Mucosa of stomach (tissue), 1 donor: ENCODE results near the gene MTARC1.

Source experiments
- H3K27me3 ChIP-seq: one replicate; pipeline ENCODE4 v1.7.0; 2013; ENCODE audit warnings: mild to moderate bottlenecking, low read length; ENCODE audit not compliant: control insufficient read depth, insufficient read depth
- H3K36me3 ChIP-seq: one replicate; pipeline ENCODE4 v1.7.0; 2013; ENCODE audit warnings: low read length; ENCODE audit not compliant: control insufficient read depth, insufficient read depth
- H3K4me1 ChIP-seq: one replicate; pipeline ENCODE4 v1.7.0; 2013; ENCODE audit warnings: mild to moderate bottlenecking, low read length; ENCODE audit not compliant: control insufficient read depth, insufficient read depth
- H3K4me3 ChIP-seq: one replicate; pipeline ENCODE4 v1.7.0; 2013; ENCODE audit warnings: low read length
- H3K9ac ChIP-seq: one replicate; pipeline ENCODE4 v1.7.0; 2013; ENCODE audit warnings: mild to moderate bottlenecking, low read length, moderate library complexity
- H3K9me3 ChIP-seq: one replicate; pipeline ENCODE4 v1.7.0; 2013; ENCODE audit warnings: mild to moderate bottlenecking, low read length, moderate library complexity; ENCODE audit not compliant: control insufficient read depth
- donor health status: Pancreatic carcinoma.

MTARC1 gene

DNA sequence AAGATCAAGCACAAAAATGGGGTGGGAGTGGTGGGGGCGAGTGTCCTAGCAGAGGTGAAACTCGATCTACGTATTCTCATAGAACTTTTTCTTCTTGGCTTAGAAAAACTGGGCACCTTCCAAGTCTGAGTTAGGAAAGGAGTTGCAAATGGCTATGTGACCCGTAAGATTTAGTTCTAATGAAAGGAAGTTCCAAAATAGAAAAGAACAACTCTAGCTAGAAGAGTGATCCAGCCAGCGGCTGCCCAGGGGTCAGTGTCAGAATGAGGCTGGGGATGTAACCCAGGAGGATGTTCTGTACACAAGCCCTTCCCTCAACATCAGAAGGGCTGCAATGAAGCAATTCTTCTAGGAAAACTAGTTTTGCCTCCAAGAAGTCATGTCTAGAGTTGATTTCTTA lies 5.2 kb downstream of the MTARC1 start:
- no peaks in the 10 kb centered on the region for H3K9me3 ChIP-seq
- no peak overlapping the region for H3K4me3 ChIP-seq
- H3K4me1 ChIP-seq, result peaks cover 16% of the 10 kb centered on the region
- no peaks in the 10 kb centered on the region for H3K36me3 ChIP-seq
- no peaks in the 10 kb centered on the region for H3K27me3 ChIP-seq
- H3K9ac ChIP-seq, result no peak overlapping the region

DNA sequence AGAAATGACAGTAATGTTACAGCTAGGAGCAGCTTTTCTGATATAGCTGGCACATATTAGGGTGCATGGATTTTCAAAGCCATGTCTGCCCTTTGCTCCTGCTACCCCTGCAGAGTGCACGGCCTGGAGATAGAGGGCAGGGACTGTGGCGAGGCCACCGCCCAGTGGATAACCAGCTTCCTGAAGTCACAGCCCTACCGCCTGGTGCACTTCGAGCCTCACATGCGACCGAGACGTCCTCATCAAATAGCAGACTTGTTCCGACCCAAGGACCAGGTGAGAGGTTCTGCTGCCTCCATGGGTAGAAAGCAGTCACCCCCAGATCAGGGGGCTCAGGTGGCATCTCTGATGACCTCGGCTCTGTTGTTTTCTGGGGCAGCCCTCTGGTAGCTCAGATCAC lies 9.8 kb downstream of the MTARC1 start:
- H3K4me1 ChIP-seq, result peaks cover 12% of the 10 kb centered on the region
- no peaks in the 10 kb centered on the region for H3K27me3 ChIP-seq
- H3K36me3 ChIP-seq, result no peaks in the 10 kb centered on the region
- H3K9me3 ChIP-seq, result no peaks in the 10 kb centered on the region
- no peak overlapping the region for H3K4me3 ChIP-seq
- no peak overlapping the region for H3K9ac ChIP-seq

DNA sequence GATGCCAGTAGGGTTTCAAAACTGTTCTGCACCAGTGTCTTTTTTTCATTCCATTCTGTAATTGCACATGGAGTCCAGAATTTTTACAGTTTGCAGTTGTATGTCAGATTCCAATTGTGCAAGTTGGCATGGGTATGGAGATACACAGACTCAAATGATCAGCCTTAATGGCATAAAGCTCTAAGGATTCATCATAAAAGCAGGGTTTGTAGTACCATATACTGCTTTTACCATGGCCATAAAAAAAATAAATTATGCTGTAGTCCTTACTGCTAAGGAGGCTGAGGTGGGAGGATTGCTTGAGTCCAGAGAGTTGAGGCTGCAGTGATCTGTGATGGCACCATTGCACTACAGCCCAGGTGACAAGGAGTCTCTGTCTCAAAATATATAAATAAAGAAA lies 10.3 kb downstream of the MTARC1 start:
- peaks cover 12% of the 10 kb centered on the region for H3K4me1 ChIP-seq
- H3K9me3 ChIP-seq, result no peaks in the 10 kb centered on the region
- no peaks in the 10 kb centered on the region for H3K27me3 ChIP-seq
- H3K36me3 ChIP-seq, result no peaks in the 10 kb centered on the region
- no peak overlapping the region for H3K9ac ChIP-seq
- no peak overlapping the region for H3K4me3 ChIP-seq

DNA sequence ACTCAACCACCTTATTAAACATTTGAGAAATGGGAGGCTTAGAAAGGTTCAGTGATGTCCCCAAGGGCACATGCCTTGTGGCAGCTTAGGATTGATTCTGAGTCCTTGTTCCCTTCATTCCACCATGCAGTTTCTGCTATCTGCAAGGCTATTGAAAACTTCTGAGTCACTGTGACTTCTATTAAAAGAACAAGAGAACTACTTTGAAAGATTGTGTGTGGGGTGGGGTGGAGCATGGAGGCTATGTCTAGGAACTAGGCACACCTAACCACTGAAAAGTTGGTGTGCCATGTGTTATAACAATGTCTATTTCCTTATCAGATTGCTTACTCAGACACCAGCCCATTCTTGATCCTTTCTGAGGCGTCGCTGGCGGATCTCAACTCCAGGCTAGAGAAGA lies 10.8 kb downstream of the MTARC1 start:
- H3K9ac ChIP-seq, result no peak overlapping the region
- H3K4me3 ChIP-seq, result no peak overlapping the region
- H3K36me3 ChIP-seq, result no peaks in the 10 kb centered on the region
- no peaks in the 10 kb centered on the region for H3K27me3 ChIP-seq
- no peaks in the 10 kb centered on the region for H3K9me3 ChIP-seq
- H3K4me1 ChIP-seq, result peaks cover 12% of the 10 kb centered on the region

DNA sequence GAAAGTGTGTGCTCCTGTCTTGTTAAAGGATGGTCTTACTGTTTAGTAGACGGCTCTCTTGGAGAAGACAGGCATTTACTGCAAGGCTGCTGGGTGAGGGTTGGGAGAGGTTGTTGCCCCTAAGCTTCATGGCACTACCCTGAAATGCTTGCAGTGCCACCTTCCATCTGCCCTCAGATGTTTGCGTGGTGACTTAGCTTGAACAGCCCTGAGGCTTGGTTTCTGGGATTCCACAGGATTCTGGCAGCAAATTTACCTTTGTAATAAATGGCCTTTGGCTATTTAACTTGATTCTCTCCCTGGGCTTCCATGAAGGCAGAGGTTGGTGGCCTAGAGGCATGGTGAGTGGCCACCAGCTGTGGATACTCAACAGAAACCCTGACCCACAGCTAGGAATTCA lies 11.6 kb downstream of the MTARC1 start:
- Histone ChIP-seq H3K27me3 (no peaks in the 10 kb centered on the region), H3K36me3 (no peaks in the 10 kb centered on the region), H3K4me1 (peaks cover 12% of the 10 kb centered on the region), H3K9me3 (no peaks in the 10 kb centered on the region), H3K4me3 (no peak overlapping the region), H3K9ac (no peak overlapping the region)

GRCh38 chr1:220800262-220800661 lies 13.5 kb downstream of the MTARC1 start:
- no peaks in the 10 kb centered on the region for H3K9me3 ChIP-seq
- H3K27me3 ChIP-seq, result no peaks in the 10 kb centered on the region
- H3K9ac ChIP-seq, result no peak overlapping the region
- H3K4me1 ChIP-seq, result peaks cover 12% of the 10 kb centered on the region
- no peaks in the 10 kb centered on the region for H3K36me3 ChIP-seq
- no peak overlapping the region for H3K4me3 ChIP-seq

DNA sequence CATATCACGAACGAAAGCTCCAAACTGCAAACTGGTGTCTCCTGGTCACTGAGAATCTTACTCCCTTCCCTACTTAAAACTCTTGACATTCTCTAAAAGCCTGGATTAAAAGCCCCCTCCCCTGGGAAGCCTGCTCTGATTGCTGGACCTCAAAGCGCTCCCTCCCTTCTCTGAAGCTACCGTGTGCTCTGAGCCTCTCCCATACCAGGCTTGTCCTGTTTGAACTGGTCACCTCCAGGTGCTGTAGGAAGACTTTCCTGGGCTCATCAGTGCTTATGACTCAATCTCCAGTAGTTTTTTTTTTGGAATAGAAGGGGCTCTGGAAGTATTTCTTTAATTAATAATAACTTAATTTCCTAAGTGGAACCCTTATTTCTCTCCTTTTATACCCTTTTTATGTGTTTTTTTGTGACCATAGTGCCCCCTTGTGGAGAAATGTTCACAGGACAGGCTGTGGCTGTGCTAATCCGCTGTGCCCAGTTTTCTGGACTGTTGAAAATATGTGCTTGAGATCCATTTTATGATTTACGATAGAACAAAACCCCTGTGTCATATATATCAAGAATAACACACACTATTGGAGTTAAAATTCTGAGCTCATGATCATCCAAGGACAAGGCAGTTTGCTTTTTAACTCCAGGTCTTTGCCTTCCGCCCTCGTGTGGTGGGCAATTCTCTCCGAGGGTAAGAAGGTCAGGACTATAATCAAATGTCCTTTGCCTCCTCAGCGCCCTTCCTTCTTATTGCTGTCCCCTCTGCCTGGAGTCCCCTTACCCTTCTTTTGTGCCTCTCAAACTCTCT lies 16.9 kb downstream of the MTARC1 start:
- Histone ChIP-seq H3K4me3 (no peak overlapping the region), H3K27me3 (no peaks in the 10 kb centered on the region), H3K9me3 (no peaks in the 10 kb centered on the region), H3K9ac (no peak overlapping the region), H3K4me1 (no peaks in the 10 kb centered on the region), H3K36me3 (no peaks in the 10 kb centered on the region)

DNA sequence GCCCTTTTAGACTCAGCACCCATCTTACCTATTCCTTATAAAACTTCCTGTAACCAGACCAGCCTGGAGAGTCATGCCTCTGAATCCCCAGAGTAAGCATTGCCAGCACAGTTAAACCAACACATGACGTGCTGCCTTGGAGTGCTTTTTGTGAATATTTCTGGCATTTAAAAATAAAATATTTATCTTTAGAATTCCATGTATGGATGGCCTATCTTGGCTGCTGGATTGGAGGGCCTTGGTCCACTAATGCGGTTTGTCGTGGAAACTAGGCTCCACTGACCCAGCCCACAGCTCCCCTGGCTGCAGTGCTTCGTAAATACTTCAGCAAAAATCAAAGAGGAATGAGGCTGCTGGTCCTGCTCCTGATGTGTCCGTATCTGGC lies 17.5 kb downstream of the MTARC1 start:
- H3K4me3 ChIP-seq, result no peak overlapping the region
- H3K36me3 ChIP-seq, result no peaks in the 10 kb centered on the region
- H3K27me3 ChIP-seq, result no peaks in the 10 kb centered on the region
- H3K9ac ChIP-seq, result no peak overlapping the region
- no peaks in the 10 kb centered on the region for H3K9me3 ChIP-seq
- no peaks in the 10 kb centered on the region for H3K4me1 ChIP-seq

GRCh38 chr1:220806408-220806807 lies 19.7 kb downstream of the MTARC1 start:
- Histone ChIP-seq H3K9ac (no peak overlapping the region), H3K36me3 (no peaks in the 10 kb centered on the region), H3K4me3 (no peak overlapping the region), H3K4me1 (peaks cover 3% of the 10 kb centered on the region), H3K9me3 (no peaks in the 10 kb centered on the region), H3K27me3 (no peaks in the 10 kb centered on the region)

GRCh38 chr1:220807726-220808125 lies 21.0 kb downstream of the MTARC1 start:
- H3K4me1 ChIP-seq, result peaks cover 3% of the 10 kb centered on the region
- H3K36me3 ChIP-seq, result no peaks in the 10 kb centered on the region
- no peak overlapping the region for H3K4me3 ChIP-seq
- H3K27me3 ChIP-seq, result no peaks in the 10 kb centered on the region
- no peak overlapping the region for H3K9ac ChIP-seq
- no peaks in the 10 kb centered on the region for H3K9me3 ChIP-seq

- Histone ChIP-seq H3K4me3 (no peak overlapping the region), H3K27me3 (no peaks in the 10 kb centered on the region), H3K36me3 (no peaks in the 10 kb centered on the region), H3K9me3 (no peaks in the 10 kb centered on the region), H3K4me1 (peaks cover 3% of the 10 kb centered on the region), H3K9ac (no peak overlapping the region)
Measured at GRCh38 chr1:220808345-220809186, 21.9 kb downstream of the MTARC1 start.

- Histone ChIP-seq H3K9me3 (no peaks in the 10 kb centered on the region), H3K36me3 (no peaks in the 10 kb centered on the region), H3K27me3 (no peaks in the 10 kb centered on the region), H3K4me1 (peaks cover 3% of the 10 kb centered on the region), H3K4me3 (no peak overlapping the region), H3K9ac (no peak overlapping the region)
Measured at GRCh38 chr1:220809187-220809550, 22.5 kb downstream of the MTARC1 start.
